Dermis blood vessel endothelial cell (primary cell): ENCODE data around the gene ANGPTL4. TPM values are rescaled to one million over a fixed set of nuclear protein-coding genes. Genes with fewer than 3 reads are reported as not detected.

Experiments
- DNase-seq: peaks from one replicate; pipeline ENCODE4 v3.0.0; 2010
- total RNA-seq: library from RNA; depleted of rRNA; stranded (reverse); fragments of >200 nt; gene quantifications from 2 replicates; pipeline ENCODE4 v1.2.3, GENCODE V29; 2014

Gene ANGPTL4
- total RNA-seq, 1 donor from 2014 or later, result 8.7 TPM

DNA sequence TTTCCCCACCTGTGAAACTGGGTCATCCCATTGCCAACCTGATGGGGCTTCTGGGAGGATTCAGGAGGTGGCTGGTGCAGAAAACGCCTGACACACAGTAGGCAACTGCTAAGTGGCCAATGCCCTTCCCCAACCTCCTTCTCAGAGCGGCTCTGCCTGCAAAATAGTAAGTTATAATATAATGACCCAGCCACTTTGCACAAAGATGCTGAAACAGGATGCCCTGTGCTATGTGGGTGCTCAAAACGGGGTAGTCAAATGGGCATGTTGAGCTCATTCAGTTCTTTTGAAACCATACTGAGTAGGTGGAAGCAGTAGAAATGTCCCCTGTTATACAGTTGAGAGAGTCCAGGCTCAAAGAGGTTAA lies 49.7 kb downstream of the ANGPTL4 start:
- no peak for DNase-seq

GRCh38 chr19:8416796-8417195 lies 52.8 kb downstream of the ANGPTL4 start:
- no peak for DNase-seq

DNA sequence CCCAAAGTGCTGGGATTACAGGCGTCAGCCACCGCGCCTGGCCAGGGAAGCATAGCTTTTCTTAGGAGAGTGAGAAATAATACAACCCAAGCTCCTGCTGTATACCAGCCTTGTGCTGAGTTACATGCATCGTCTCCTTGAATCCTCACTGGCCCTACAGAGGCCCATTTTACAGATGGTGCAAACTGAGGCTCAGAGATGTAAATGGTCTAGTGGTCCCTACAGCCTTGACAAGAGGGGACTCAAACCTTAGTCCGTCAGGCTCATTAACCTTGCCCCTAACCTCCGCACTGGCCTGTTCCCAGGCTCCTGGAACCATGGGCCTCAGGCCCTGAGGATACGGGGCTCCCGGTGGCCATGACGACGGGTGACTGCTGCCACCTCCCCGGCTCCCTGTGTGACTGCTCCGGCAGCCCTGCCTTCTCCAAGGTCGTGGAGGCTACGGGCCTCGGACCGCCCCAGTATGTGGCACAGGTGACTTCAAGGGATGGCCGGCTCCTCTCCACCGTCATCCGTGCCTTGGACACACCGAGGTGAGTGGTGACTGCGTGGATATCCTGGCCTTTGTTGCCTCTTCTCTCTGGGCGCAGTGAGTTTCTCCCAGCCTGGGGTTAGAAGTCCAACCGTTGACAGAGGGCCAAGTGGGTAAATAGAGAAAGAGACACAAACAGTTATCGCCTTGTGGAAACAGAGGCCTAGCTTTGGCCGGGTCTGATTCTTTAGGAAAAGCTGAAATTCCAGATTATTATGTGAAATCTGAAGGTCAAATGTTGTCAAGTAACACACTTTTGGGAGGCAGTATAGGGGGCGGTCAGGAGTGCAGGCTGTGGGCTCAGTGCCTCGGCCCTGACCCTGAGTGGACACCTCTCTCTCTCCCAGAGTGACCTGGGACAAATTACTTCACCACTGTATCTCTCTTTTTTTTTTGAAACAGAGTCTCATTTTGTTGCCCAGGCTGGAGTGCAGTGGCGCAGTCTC lies 57.8 kb downstream of the ANGPTL4 start:
- no peak for DNase-seq

GRCh38 chr19:8423817-8424223 lies 59.9 kb downstream of the ANGPTL4 start:
- DNase-seq, result peak; percentile 98

Other genes with a start within 250 kb of the ANGPTL4 start
- 0.05 TPM in 1 of 2 replicates, not detected in the other for gene FBN3, start 214.6 kb upstream of the ANGPTL4 start, total RNA-seq
- 15.4 and 23.3 TPM in 2 replicates for gene CERS4, start 154.8 kb upstream of the ANGPTL4 start, total RNA-seq
- gene CD320, start 55.8 kb upstream of the ANGPTL4 start, total RNA-seq, result 38.8 and 57.5 TPM in 2 replicates
- gene NDUFA7, start 42.8 kb upstream of the ANGPTL4 start, total RNA-seq, result 10.2 and 11.7 TPM in 2 replicates
- 278 and 408 TPM in 2 replicates for gene RPS28, start 42.7 kb upstream of the ANGPTL4 start, total RNA-seq
- 156 and 179 TPM in 2 replicates for gene KANK3, start 20.9 kb upstream of the ANGPTL4 start, total RNA-seq
- 34.5 and 124 TPM in 2 replicates for gene RAB11B, start 26.2 kb downstream of the ANGPTL4 start, total RNA-seq
- gene MARCHF2, start 49.1 kb downstream of the ANGPTL4 start, total RNA-seq, result 165 and 247 TPM in 2 replicates
- gene HNRNPM, start 80.8 kb downstream of the ANGPTL4 start, total RNA-seq, result 58.7 and 126 TPM in 2 replicates
- gene PRAM1, start 138.5 kb downstream of the ANGPTL4 start, total RNA-seq, result not detected in 2 replicates
- gene ZNF414, start 150.0 kb downstream of the ANGPTL4 start, total RNA-seq, result 2.0 and 8.6 TPM in 2 replicates
- 0.14 and 0.34 TPM in 2 replicates for gene MYO1F, start 213.3 kb downstream of the ANGPTL4 start, total RNA-seq
- 4.8 and 13.8 TPM in 2 replicates for gene ADAMTS10, start 246.6 kb downstream of the ANGPTL4 start, total RNA-seq